Neural cell (in vitro differentiated cells): ENCODE results near the gene UNK. TPM values are rescaled to one million over a fixed set of nuclear protein-coding genes. Genes with fewer than 3 reads are reported as not detected.

Source experiments
- H2AFZ ChIP-seq: fragments of 200-600, 300-800 bp; sonication (generic), shearing (Covaris generic); 2 replicates; pipeline ENCODE4 v1.6.0; 2014; ENCODE audit warnings: low read depth, mild to moderate bottlenecking, antibody characterized with exemption, low read length, moderate library complexity
- H3F3A ChIP-seq: fragments of 200-600 bp; shearing (Covaris generic); 2 replicates; pipeline ENCODE4 v1.6.1; 2016; ENCODE audit warnings: mild to moderate bottlenecking, moderate library complexity, mixed read lengths, antibody characterized with exemption, low read length; ENCODE audit not compliant: insufficient read depth, poor library complexity, severe bottlenecking
- H3K27ac ChIP-seq: fragments of 200-600, 300-800 bp; sonication (generic), shearing (Covaris generic); 2 replicates; pipeline ENCODE4 v1.5.1; 2014; ENCODE audit warnings: mild to moderate bottlenecking, low read length, moderate library complexity
- H3K27me3 ChIP-seq: fragments of 300-800, 200-600 bp; sonication (generic), shearing (Covaris generic); 2 replicates; pipeline ENCODE4 v1.6.0; 2014; ENCODE audit warnings: mild to moderate bottlenecking, low read depth, low read length, moderate library complexity; ENCODE audit not compliant: insufficient read depth
- H3K36me3 ChIP-seq: fragments of 300-800, 200-600 bp; sonication (generic), shearing (Covaris generic); 2 replicates; pipeline ENCODE4 v1.5.1; 2014; ENCODE audit warnings: mild to moderate bottlenecking, antibody characterized with exemption, low read length, moderate library complexity; ENCODE audit not compliant: insufficient read depth
- H3K4me2 ChIP-seq: fragments of 300-800, 200-600 bp; sonication (generic), shearing (Covaris generic); 2 replicates; pipeline ENCODE4 v1.6.0; 2014; ENCODE audit warnings: mild to moderate bottlenecking, low read length
- H3K4me3 ChIP-seq: fragments of 300-800, 200-600 bp; sonication (generic), shearing (Covaris generic); 2 replicates; pipeline ENCODE4 v1.5.1; 2014; ENCODE audit warnings: mild to moderate bottlenecking, low read length, moderate library complexity
- H3K79me2 ChIP-seq: fragments of 200-600 bp; shearing (Covaris generic); replicated peaks from 2 replicates; pipeline ENCODE4 v1.6.0; 2014; ENCODE audit warnings: mild to moderate bottlenecking, low read length, moderate library complexity; ENCODE audit not compliant: insufficient read depth
- H3K9ac ChIP-seq: fragments of 300-800, 200-600 bp; sonication (generic), shearing (Covaris generic); 2 replicates; pipeline ENCODE4 v1.6.1; 2016; ENCODE audit warnings: mild to moderate bottlenecking, low read length, mixed read lengths
- H3K9me2 ChIP-seq: fragments of 200-600 bp; shearing (Covaris generic); 2 replicates; pipeline ENCODE4 v1.6.1; 2016; ENCODE audit warnings: mild to moderate bottlenecking, low read length, mixed read lengths; ENCODE audit not compliant: insufficient read depth
- H3K9me3 ChIP-seq: fragments of 200-600, 300-800 bp; sonication (generic), shearing (Covaris generic); 2 replicates; pipeline ENCODE4 v1.6.1; 2016; ENCODE audit warnings: mild to moderate bottlenecking, mixed run types, low read length, moderate library complexity, mixed read lengths
- H4K20me1 ChIP-seq: fragments of 200-600 bp; shearing (Covaris generic); 2 replicates; pipeline ENCODE4 v1.6.1; 2016; ENCODE audit warnings: mild to moderate bottlenecking, mixed run types; ENCODE audit not compliant: insufficient read depth
- CTCF ChIP-seq: fragments of 450-650 bp; IDR thresholded peaks from 2 replicates; pipeline ENCODE4 v1.5.1; 2014; ENCODE audit warnings: antibody characterized with exemption, mild to moderate bottlenecking, moderate library complexity; ENCODE audit not compliant: poor library complexity, severe bottlenecking
- EP300 ChIP-seq: fragments of 450-650 bp; conservative IDR thresholded peaks from 2 replicates; pipeline ENCODE4 v1.6.1; 2014; ENCODE audit warnings: antibody characterized with exemption, mild to moderate bottlenecking, moderate library complexity; ENCODE audit not compliant: poor library complexity, severe bottlenecking
- EZH2 ChIP-seq: fragments of 200-600, 300-800 bp; shearing (Covaris generic), sonication (generic); IDR thresholded peaks from 2 replicates; pipeline ENCODE4 v1.6.1; 2014; ENCODE audit warnings: antibody characterized with exemption, low read length, borderline replicate concordance, mild to moderate bottlenecking; ENCODE audit not compliant: insufficient read depth, poor library complexity, severe bottlenecking
- MXI1 ChIP-seq: fragments of 450-650 bp; conservative IDR thresholded peaks from 2 replicates; pipeline ENCODE4 v1.6.1; 2014; ENCODE audit warnings: antibody characterized with exemption, mild to moderate bottlenecking; ENCODE audit not compliant: poor library complexity, severe bottlenecking
- POLR2AphosphoS5 ChIP-seq: IDR thresholded peaks from 2 replicates; pipeline ENCODE4 v1.6.1; 2012
- RAD21 ChIP-seq: fragments of 450-650 bp; conservative IDR thresholded peaks from 2 replicates; pipeline ENCODE4 v1.6.1; 2014; ENCODE audit warnings: antibody characterized with exemption, mild to moderate bottlenecking, moderate library complexity
- REST ChIP-seq: IDR thresholded peaks from 2 replicates; pipeline ENCODE4 v1.6.1; 2012; ENCODE audit warnings: borderline replicate concordance
- SMC3 ChIP-seq: fragments of 450-650 bp; conservative IDR thresholded peaks from 2 replicates; pipeline ENCODE4 v1.6.1; 2014; ENCODE audit warnings: antibody characterized with exemption, mild to moderate bottlenecking, moderate library complexity; ENCODE audit not compliant: poor library complexity
- TAF1 ChIP-seq: IDR thresholded peaks from 2 replicates; pipeline ENCODE4 v1.6.1; 2012; ENCODE audit warnings: low read depth
- polyA plus RNA-seq: library from polyadenylated mRNA; depleted of rRNA; stranded (reverse); fragments of >200 nt; gene quantifications from 2 replicates; pipeline ENCODE4 v1.2.3, GENCODE V29; 2014

The UNK gene
- polyA plus RNA-seq, 1 donor from 2014 or later = 29.9 TPM

- no peaks in the 10 kb centered on the region for H3F3A ChIP-seq
- H4K20me1 ChIP-seq = no peaks in the 10 kb centered on the region
- no peak overlapping the region for H3K9ac ChIP-seq
- no peaks in the 10 kb centered on the region for H3K79me2 ChIP-seq
- no peak overlapping the region for H3K4me3 ChIP-seq
- no peaks in the 10 kb centered on the region for H3K27me3 ChIP-seq
- H3K9me2 ChIP-seq = no peaks in the 10 kb centered on the region
- no peak overlapping the region for H3K4me2 ChIP-seq
- H3K36me3 ChIP-seq = no peaks in the 10 kb centered on the region
- H3K9me3 ChIP-seq = no peaks in the 10 kb centered on the region
- TF ChIP-seq TAF1 = no peak
- TF ChIP-seq MXI1 = no peak
- TF ChIP-seq SMC3 = no peak
- no peak for TF ChIP-seq EP300
- no peak for TF ChIP-seq RAD21
- no peak for TF ChIP-seq POLR2AphosphoS5
- TF ChIP-seq EZH2 = no peak
- no peak overlapping the region for H3K27ac ChIP-seq
- no peak overlapping the region for H2AFZ ChIP-seq
Observed at GRCh38 chr17:75828076-75828400, 43.4 kb downstream of the UNK start.

- TF ChIP-seq REST (no peak), MXI1 (no peak), RAD21 (no peak), POLR2AphosphoS5 (no peak), TAF1 (no peak), EZH2 (no peak), CTCF (no peak), SMC3 (no peak), EP300 (no peak)
- H3F3A ChIP-seq = no peaks in the 10 kb centered on the region
- H3K4me2 ChIP-seq = no peak overlapping the region
- no peaks in the 10 kb centered on the region for H3K9me2 ChIP-seq
- no peaks in the 10 kb centered on the region for H3K9me3 ChIP-seq
- H2AFZ ChIP-seq = no peak overlapping the region
- H3K27me3 ChIP-seq = no peaks in the 10 kb centered on the region
- no peak overlapping the region for H3K4me3 ChIP-seq
- no peak overlapping the region for H3K9ac ChIP-seq
- H3K79me2 ChIP-seq = no peaks in the 10 kb centered on the region
- no peak overlapping the region for H3K27ac ChIP-seq
- H3K36me3 ChIP-seq = no peaks in the 10 kb centered on the region
- no peaks in the 10 kb centered on the region for H4K20me1 ChIP-seq
Observed at GRCh38 chr17:75828741-75829140, 44.1 kb downstream of the UNK start.
